Right lobe of liver (tissue), 6 donors: Measurements from ENCODE around the gene GOLGA1. TPM values are rescaled to one million over a fixed set of nuclear protein-coding genes. Genes with fewer than 3 reads are reported as not detected.

Source experiments
- ATAC-seq, 4 donors: fragments of 200-7000 bp; cut with Tn5 transposase; one replicate each; pipeline ENCODE4 v1.9.1; 2020; ENCODE audit warnings: mild to moderate bottlenecking in 4 of 4, moderate library complexity in 4 of 4
- DNase-seq, 3 donors: peaks; one replicate each; pipeline ENCODE4 v3.0.0-alpha.2; 2020
- H3K27ac ChIP-seq, 3 donors: fragments of 200-600 bp; one replicate each; pipeline ENCODE4 v1.8.0; 2022
- H3K27me3 ChIP-seq, 2 donors: fragments of 200-600 bp; one replicate each; pipeline ENCODE4 v1.8.0; 2022
- H3K36me3 ChIP-seq, 4 donors: fragments of 200-600 bp; sonication (generic) in 1 of 4; one replicate each; pipeline versions ENCODE4 v1.5.1 to v1.8.0; 2017 to 2022; ENCODE audit warnings: control low read depth in 1 of 4
- H3K4me1 ChIP-seq, 4 donors: fragments of 200-600 bp; sonication (generic) in 1 of 4; one replicate each; pipeline versions ENCODE4 v1.5.1 to v1.8.0; 2017 to 2022; ENCODE audit warnings: control low read depth in 1 of 4
- H3K4me3 ChIP-seq, 3 donors: fragments of 200-600 bp; one replicate each; pipeline ENCODE4 v1.8.0; 2022
- H3K9me3 ChIP-seq, 4 donors: fragments of 200-600 bp; sonication (generic) in 1 of 4; one replicate each; pipeline versions ENCODE4 v1.5.1 to v1.8.0; 2017 to 2022; ENCODE audit warnings: control low read depth in 1 of 4
- POLR2A ChIP-seq: fragments of 450-650 bp; IDR thresholded peaks from one replicate; pipeline ENCODE4 v1.6.1; 2017; ENCODE audit warnings: antibody characterized with exemption, mild to moderate bottlenecking
- WGBS: methylation state at CpG from one replicate; pipeline ENCODE4 v1.1.6; 2018; ENCODE audit warnings: low coverage, low lambda C conversion rate; ENCODE audit not compliant: insufficient coverage; ENCODE audit errors: missing lambda C conversion rate; 5-methylcytosine and 5-hydroxymethylcytosine counted together
- intact Hi-C, 2 donors: fragments of 100-400 bp; cut with DNase I; formaldehyde crosslinking; loops; one replicate each; pipeline versions ENCODE4 v1.11.2 to v1.14.1; 2022
- total RNA-seq, 6 experiments: library from RNA; depleted of rRNA in 2 of 6; stranded (reverse); fragments of >200 nt in 2 of 6; fragmentation: NEBNext Ultra II Directional in 3 of 6; extraction: Animal tissue kit (Norgen Biotek cat#: 25700) in 3 of 6; gene quantifications; one replicate each; pipeline versions ENCODE4 v1.1.0 to v1.2.4, GENCODE V29; 2016 to 2023
- TF ChIP-seq, protein P1 (sequence below), 4 donors: fragments of 200-600 bp in 3 of 4; fragments of 450-650 bp in 1 of 4; IDR thresholded peaks; one replicate each; pipeline versions ENCODE4 v1.5.1 to v1.8.0; 2016 to 2022; ENCODE audit warnings: antibody characterized with exemption in 4 of 4, mild to moderate bottlenecking in 2 of 4
- donor health status: DM: no; HTN: yes; CAD: no.
- donor health status: DM: no; HTN: no; CAD: no.
- donor health status: DM: no; HTN: no; CAD: no.
- donor health status: DM: no; HTN: yes; CAD: no.
- donor health status: DM: no; HTN: yes; CAD: no.

The GOLGA1 gene
- total RNA-seq, 6 experiments from 2014 or later, result 10.2 to 16.2 (median 12.5) TPM

DNA sequence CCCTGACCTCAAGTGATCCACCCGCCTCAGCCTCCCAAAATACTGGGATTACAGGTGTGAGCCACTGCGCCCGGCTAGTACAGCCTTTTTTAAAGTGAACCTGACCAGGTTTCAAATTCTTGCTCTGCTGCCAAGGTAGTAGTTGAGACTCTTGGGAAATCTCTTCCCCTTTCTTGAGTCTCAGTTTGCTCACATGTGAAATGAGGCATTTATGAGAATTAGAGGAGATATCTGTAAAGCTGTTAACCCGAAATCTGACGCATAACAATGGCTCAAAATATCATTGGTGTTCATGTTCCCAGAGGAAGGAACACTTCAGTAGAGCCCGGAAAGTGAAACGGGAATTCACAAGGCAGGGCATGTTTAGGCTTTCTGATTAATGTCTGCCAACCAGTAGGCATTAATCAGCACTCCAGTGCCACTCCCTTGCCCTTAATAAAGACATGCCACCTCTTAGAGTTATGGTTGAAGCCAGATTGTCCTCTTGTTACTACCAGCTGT lies 77.5 kb downstream of the GOLGA1 start:
- Histone ChIP-seq H3K9me3 (no peaks in the 10 kb centered on the region), H3K27ac (no peak overlapping the region), H3K36me3 (peaks cover 0 to 23% (median 13%) of the 10 kb centered on the region in 4 donors), H3K4me3 (no peak overlapping the region), H3K27me3 (no peaks in the 10 kb centered on the region), H3K4me1 (peaks cover 0 to 22% (median 5%) of the 10 kb centered on the region in 4 donors)
- no peak for DNase-seq
- WGBS, result 68% methylated on average over 6 of the region's 7 CpGs
- intact Hi-C loops, result no loop called here
- TF ChIP-seq, protein P1, sequence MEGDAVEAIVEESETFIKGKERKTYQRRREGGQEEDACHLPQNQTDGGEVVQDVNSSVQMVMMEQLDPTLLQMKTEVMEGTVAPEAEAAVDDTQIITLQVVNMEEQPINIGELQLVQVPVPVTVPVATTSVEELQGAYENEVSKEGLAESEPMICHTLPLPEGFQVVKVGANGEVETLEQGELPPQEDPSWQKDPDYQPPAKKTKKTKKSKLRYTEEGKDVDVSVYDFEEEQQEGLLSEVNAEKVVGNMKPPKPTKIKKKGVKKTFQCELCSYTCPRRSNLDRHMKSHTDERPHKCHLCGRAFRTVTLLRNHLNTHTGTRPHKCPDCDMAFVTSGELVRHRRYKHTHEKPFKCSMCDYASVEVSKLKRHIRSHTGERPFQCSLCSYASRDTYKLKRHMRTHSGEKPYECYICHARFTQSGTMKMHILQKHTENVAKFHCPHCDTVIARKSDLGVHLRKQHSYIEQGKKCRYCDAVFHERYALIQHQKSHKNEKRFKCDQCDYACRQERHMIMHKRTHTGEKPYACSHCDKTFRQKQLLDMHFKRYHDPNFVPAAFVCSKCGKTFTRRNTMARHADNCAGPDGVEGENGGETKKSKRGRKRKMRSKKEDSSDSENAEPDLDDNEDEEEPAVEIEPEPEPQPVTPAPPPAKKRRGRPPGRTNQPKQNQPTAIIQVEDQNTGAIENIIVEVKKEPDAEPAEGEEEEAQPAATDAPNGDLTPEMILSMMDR (IDR thresholded peaks at IDR 0.05), result no peak
- no peak for TF ChIP-seq POLR2A
- no peak for ATAC-seq

DNA sequence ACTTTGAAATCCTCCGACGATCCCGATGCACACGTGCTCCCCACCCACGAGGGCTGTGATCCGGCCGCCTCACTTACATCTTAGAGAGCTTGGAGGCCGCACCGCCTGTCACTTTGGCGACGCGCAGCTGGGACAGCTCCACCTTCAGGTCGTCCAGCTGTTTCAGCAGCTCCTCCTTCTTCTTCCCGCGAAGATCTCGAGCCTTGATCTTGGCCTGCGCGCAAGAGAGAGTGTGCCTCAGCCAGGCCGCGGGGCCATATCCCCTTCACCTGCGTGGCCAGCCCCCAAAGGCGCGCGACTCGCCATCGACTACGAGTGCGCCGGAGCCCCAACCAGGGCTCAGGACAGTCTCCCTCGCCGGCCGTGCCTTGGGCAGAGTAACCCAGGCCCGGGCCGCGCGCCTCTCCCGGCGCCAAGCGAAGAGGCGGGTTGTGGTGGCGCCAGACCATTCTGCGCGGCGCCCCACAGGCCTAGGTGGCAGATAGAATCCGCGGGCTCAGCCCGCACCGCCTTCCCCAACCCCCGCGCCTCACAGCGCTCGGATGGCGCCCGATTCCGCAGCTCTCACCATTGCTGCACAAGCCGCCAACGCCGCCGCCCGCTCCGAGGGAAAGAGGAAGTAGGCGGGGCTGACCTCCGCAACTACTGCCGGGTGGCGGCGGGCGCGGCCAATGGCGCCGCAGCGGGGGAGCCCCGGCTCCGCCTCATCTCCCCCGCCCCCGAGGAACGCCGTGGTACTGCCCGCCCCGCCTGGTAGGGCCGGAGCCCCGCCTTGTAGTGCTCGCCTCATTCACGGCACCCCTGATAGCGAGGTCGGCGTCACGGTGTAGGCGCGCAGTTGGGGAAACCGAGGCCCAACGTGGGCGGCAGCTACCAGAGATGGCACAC lies 79.3 kb downstream of the GOLGA1 start, which contains the start of the genes ARPC5L and RPL35:
ARPC5L (plus strand) TSS at position 789 of the 888 bp plus-strand sequence. CDS start 7,161 bp downstream, outside the sequence.
RPL35 (minus strand) TSS at position 616 of the 888 bp plus-strand sequence; CDS start at position 571, 45 bp downstream.
- ATAC-seq (peak; percentile 96 to 99 (median 98)), DNase-seq (peak; percentile 96 to 97 (median 97))
- Histone ChIP-seq H3K9me3 (no peaks in the 10 kb centered on the region), H3K27me3 (no peaks in the 10 kb centered on the region), H3K36me3 (peaks cover 0 to 37% (median 19%) of the 10 kb centered on the region in 4 donors), H3K27ac (peak within 1 kb of the TSS; percentile 67 to 88 (median 84)), H3K4me3 (peak within 1 kb of the TSS; percentile 86 to 97 (median 94)), H3K4me1 (peaks cover 0 to 15% (median 5%) of the 10 kb centered on the region in 4 donors)
- 2% methylated on average over 24 of the region's 92 CpGs for WGBS
- intact Hi-C loops, result no loop called here
- TF ChIP-seq POLR2A, result peak; percentile 88
- TF ChIP-seq, protein P1 (IDR thresholded peaks at IDR 0.05), result peak in 3 of 4 donors; percentile 12 to 22 (median 13)

DNA sequence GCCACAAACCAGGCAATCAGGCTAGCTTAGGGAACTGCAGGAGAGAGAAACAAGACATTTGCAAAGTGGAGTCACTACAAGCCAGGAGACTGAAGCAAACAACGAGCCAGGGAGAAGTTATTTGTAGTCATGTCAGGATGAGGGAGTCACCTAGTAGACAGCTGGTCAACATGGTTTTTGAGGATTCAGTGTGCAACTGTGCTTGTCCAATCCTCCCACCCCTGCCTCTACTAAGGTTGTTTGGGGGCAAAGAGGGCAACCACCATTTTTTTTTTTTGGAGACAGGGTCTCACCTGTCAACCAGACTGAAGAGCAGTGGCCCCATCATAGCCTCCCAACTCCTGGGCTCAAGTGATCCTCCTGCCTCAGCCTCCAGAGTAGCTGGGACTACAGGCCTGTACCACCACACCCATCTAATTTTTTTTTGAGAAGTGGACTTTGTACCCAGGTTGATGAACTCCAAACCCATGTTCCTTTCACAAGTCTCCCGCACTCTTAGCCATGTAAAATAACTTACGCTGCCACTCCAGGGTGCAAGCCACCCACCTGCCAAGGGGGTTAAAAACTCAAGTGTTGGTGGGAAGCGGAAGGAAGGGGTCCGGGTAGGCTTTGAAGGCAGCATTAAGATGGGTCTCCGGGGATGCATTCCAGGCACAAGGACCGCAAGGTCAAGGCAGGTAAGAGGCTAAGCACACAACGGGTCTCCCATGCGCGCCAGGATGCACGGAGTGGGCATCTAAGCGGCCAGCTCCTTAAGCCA lies 80.1 kb downstream of the GOLGA1 start:
- no peak for TF ChIP-seq POLR2A
- TF ChIP-seq, protein P1 (IDR thresholded peaks at IDR 0.05), result no peak
- H3K27me3 ChIP-seq, result no peaks in the 10 kb centered on the region
- peak overlapping the region; percentile 86 to 97 (median 94) for H3K4me3 ChIP-seq
- WGBS, result 8% methylated on average over 7 of the region's 12 CpGs
- peaks cover 0 to 37% (median 19%) of the 10 kb centered on the region in 4 donors for H3K36me3 ChIP-seq
- H3K4me1 ChIP-seq, result peaks cover 0 to 15% (median 5%) of the 10 kb centered on the region in 4 donors
- ATAC-seq, result no peak
- DNase-seq, result no peak
- intact Hi-C loops, result no loop called here
- no peaks in the 10 kb centered on the region for H3K9me3 ChIP-seq
- H3K27ac ChIP-seq, result peak overlapping the region in 2 of 3 donors; percentile 67 to 88

DNA sequence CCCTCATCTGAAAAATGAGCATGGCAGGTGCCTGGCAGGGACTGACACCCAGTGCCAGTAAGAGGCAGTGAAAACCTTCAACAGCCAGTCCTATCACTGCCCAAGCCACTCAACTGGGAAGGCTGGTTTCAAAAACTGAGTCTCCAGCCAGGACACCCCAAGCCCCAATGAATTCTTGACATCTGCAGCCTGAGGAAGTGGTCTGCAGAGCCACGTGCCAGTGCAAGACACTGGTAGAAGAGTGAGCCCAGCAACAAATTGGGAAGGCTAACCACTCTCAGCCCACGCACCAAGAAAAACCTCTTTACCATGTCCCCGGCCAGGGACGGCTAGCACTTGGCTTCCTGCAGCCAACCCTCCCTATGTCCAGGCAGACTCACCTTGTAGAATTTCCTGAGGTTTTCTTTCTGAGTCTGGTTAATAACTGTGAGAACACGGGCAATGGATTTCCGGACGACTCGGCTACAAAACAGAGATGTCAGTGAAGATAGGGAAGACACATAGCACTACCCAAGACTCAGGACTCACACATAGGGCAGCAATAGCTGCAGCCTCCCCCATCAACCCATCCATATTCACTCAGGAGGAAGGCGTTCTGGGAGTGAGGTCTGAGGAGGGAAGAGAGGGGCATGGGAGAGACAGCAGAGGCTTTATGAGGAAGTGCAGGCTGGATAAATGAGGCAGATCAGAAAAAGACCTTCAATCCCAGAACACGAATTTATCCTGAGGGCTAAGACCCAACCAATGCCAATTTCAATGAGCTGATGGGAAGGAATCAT lies 80.9 kb downstream of the GOLGA1 start:
- H3K9me3 ChIP-seq, result no peaks in the 10 kb centered on the region
- H3K36me3 ChIP-seq, result peaks cover 0 to 37% (median 19%) of the 10 kb centered on the region in 4 donors
- H3K27me3 ChIP-seq, result no peaks in the 10 kb centered on the region
- WGBS, result 60% methylated on average over 7 of the region's 10 CpGs
- intact Hi-C loops, result no loop called here
- DNase-seq (no peak), ATAC-seq (no peak)
- H3K4me3 ChIP-seq, result peak overlapping the region in 1 of 3 donors; percentile 86
- H3K27ac ChIP-seq, result no peak overlapping the region
- TF ChIP-seq, protein P1 (IDR thresholded peaks at IDR 0.05), result no peak
- H3K4me1 ChIP-seq, result peaks cover 0 to 15% (median 5%) of the 10 kb centered on the region in 4 donors
